HG02973 (cell line): ENCODE data around the gene CTBP1.
"Not testable (repeated sequence)": the region's sequence is repeated elsewhere in the genome, so short reads cannot be mapped to it uniquely, and the experiment has no call there.

Experiments used
- ATAC-seq: cut with Tn5 transposase; IDR thresholded peaks from one replicate; pipeline ENCODE4 v1.9.1; 2021; ENCODE audit warnings: moderate library complexity; ENCODE audit not compliant: unreplicated experiment

CTBP1 gene

GRCh38 chr4:1248245-1249147 lies at the start of gene CTBP1:
TSS of gene CTBP1 (minus strand) at chr4:1249130. CDS start at chr4:1241331, 7,799 bp downstream.
- peak; percentile 28 for ATAC-seq

- ATAC-seq, result no peak
Measured at GRCh38 chr4:1298461-1298860, 49.5 kb upstream of the CTBP1 start.

GRCh38 chr4:1297456-1298325 lies 48.8 kb upstream of the CTBP1 start:
- no peak for ATAC-seq

- ATAC-seq, result no peak
Measured at GRCh38 chr4:1297023-1297395, 48.1 kb upstream of the CTBP1 start.

GRCh38 chr4:1296324-1297022 lies 47.5 kb upstream of the CTBP1 start:
- ATAC-seq, result no peak

GRCh38 chr4:1295405-1296055 lies 46.6 kb upstream of the CTBP1 start:
- ATAC-seq, result no peak

GRCh38 chr4:1294891-1295290 lies 46.0 kb upstream of the CTBP1 start:
- no peak for ATAC-seq

- ATAC-seq, result no peak
Measured at GRCh38 chr4:1294424-1294823, 45.5 kb upstream of the CTBP1 start.

GRCh38 chr4:1293991-1294390 lies 45.1 kb upstream of the CTBP1 start:
- no peak for ATAC-seq

GRCh38 chr4:1293531-1293941 lies 44.6 kb upstream of the CTBP1 start:
- no peak for ATAC-seq

GRCh38 chr4:1292703-1293011 lies 43.7 kb upstream of the CTBP1 start:
- ATAC-seq, result not testable (repeated sequence)

GRCh38 chr4:1291996-1292702 lies 43.2 kb upstream of the CTBP1 start:
- no peak for ATAC-seq

- ATAC-seq, result no peak
Measured at GRCh38 chr4:1291091-1291490, 42.2 kb upstream of the CTBP1 start.

- ATAC-seq, result no peak
Measured at GRCh38 chr4:1290165-1290977, 41.4 kb upstream of the CTBP1 start.

GRCh38 chr4:1289207-1290164 lies 40.6 kb upstream of the CTBP1 start, which contains the start of gene MAEA:
TSS of gene MAEA (plus strand) at chr4:1289891. CDS start at chr4:1289914, 23 bp downstream.
- ATAC-seq, result peak; percentile 92

- ATAC-seq, result no peak
Measured at GRCh38 chr4:1288786-1289185, 39.9 kb upstream of the CTBP1 start.

GRCh38 chr4:1285790-1286553 lies 37.0 kb upstream of the CTBP1 start:
- no peak for ATAC-seq
